Esophagus (tissue), 2 donors: ENCODE measurements around the gene RIPPLY3. TPM values are rescaled to one million over a fixed set of nuclear protein-coding genes. Genes with fewer than 3 reads are reported as not detected.

Experiments
- H3K27ac ChIP-seq, 2 donors: one replicate each; pipeline ENCODE4 v1.5.1; 2013; ENCODE audit warnings: low read depth in 2 of 2, mild to moderate bottlenecking in 2 of 2, inconsistent platforms in 1 of 2, low read length in 1 of 2, moderate library complexity in 1 of 2
- H3K27me3 ChIP-seq, 2 donors: one replicate each; pipeline ENCODE4 v1.6.1; 2013; ENCODE audit warnings: low read length in 2 of 2, control low read depth in 1 of 2, mild to moderate bottlenecking in 1 of 2; ENCODE audit not compliant: insufficient read depth in 2 of 2, control insufficient read depth in 1 of 2
- H3K36me3 ChIP-seq, 2 donors: one replicate each; pipeline ENCODE4 v1.6.1; 2013; ENCODE audit warnings: low read length in 1 of 2; ENCODE audit not compliant: control insufficient read depth in 2 of 2, insufficient read depth in 2 of 2
- H3K4me1 ChIP-seq, 2 donors: one replicate each; pipeline ENCODE4 v1.6.1; 2013; ENCODE audit warnings: low read length in 1 of 2; ENCODE audit not compliant: control insufficient read depth in 2 of 2, insufficient read depth in 2 of 2
- H3K4me3 ChIP-seq, 2 donors: one replicate each; pipeline ENCODE4 v1.5.1; 2013; ENCODE audit warnings: low read length in 2 of 2, mild to moderate bottlenecking in 2 of 2, low read depth in 1 of 2, moderate library complexity in 1 of 2
- H3K9me3 ChIP-seq, 2 donors: one replicate each; pipeline ENCODE4 v1.6.1; 2013; ENCODE audit warnings: mild to moderate bottlenecking in 2 of 2, low read depth in 1 of 2, low read length in 1 of 2, moderate library complexity in 1 of 2; ENCODE audit not compliant: control insufficient read depth in 2 of 2, insufficient read depth in 1 of 2
- WGBS, 2 donors: extraction: QIAGEN DNeasy Blood & Tissue Kit; methylation state at CpG; one replicate each; pipeline ENCODE4 v1.1.7; 2013; 5-methylcytosine and 5-hydroxymethylcytosine counted together
- polyA plus RNA-seq, 2 donors: library from polyadenylated mRNA; stranded (reverse); fragments of 200-250 nt; gene quantifications; one replicate each; pipeline ENCODE4 v1.2.3, GENCODE V29; 2013
- donor health status: healthy with polysubstance abuse.
- donor health status: Bipolar disorder and iron deficiency.

The RIPPLY3 gene
- polyA plus RNA-seq, 2 donors, result 0.49 to 1.0 TPM

DNA sequence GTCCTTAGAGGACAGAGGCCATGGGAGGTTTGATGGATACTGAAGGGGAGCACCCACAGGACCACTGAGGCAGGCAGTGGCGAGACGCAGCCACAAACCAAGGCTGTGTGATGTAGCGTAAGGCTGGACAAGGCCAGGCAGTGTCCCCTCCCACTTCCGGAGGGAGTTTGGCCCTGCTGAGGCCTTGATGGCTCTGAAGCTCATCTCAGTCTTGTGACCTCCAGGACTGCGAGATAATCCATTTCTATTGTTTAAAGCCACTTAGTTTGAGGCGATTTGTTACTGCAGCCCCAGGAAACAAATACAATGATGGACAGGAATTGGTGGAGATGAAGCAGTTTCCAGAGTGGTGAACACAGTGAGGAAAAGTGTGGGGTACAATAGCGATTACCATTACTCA, 51.1 kb downstream of the RIPPLY3 start:
- Histone ChIP-seq H3K27me3 (no peaks in the 10 kb centered on the region), H3K4me3 (no peak overlapping the region), H3K9me3 (no peaks in the 10 kb centered on the region), H3K27ac (no peak overlapping the region), H3K36me3 (no peaks in the 10 kb centered on the region), H3K4me1 (no peaks in the 10 kb centered on the region)
- WGBS, 2 donors, result 94 to 95% methylated on average over 7 of the region's 7 CpGs

DNA sequence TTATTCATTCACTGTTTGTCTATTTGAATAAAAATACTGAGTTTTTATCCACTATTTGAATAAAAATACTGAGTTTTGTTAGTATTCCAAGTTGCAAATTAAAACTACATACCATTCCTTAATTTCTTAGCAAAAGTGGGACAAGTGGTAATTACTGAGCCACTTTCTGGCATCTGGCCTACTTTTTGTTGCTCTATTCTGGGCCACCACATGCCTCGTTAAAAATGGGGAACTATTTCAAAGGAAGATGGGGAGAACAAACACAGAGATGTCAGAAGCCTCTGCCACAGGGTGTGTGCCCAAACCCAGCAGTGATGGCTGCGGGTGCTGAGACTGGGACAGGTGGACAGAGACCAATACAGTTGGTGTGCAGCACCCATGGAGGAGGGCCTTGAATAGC, 51.8 kb downstream of the RIPPLY3 start:
- no peaks in the 10 kb centered on the region for H3K4me1 ChIP-seq
- no peak overlapping the region for H3K4me3 ChIP-seq
- no peaks in the 10 kb centered on the region for H3K27me3 ChIP-seq
- no peaks in the 10 kb centered on the region for H3K36me3 ChIP-seq
- no peaks in the 10 kb centered on the region for H3K9me3 ChIP-seq
- 60 to 67% methylated on average over 2 of the region's 2 CpGs for WGBS, 2 donors
- no peak overlapping the region for H3K27ac ChIP-seq

DNA sequence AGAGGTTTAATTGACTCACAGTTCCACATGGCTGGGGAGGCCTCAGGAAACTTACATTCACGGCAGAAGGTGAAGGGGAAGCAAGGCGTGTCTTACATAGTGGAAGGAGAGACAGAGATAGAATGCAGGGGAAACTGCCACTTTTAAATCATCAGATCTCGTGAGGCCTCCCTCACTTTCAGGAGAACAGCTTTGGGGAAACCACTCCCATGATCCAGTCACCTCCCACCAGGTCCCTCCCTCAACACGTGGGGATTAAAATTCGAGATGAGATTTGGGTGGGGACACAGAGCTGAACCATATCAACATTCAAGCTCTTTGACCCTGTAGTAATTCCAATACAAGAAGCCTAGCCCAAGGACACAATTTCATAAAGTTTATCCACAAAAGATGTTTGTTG, 52.7 kb downstream of the RIPPLY3 start:
- Histone ChIP-seq H3K36me3 (no peaks in the 10 kb centered on the region), H3K4me3 (no peak overlapping the region), H3K27me3 (no peaks in the 10 kb centered on the region), H3K4me1 (no peaks in the 10 kb centered on the region), H3K9me3 (no peaks in the 10 kb centered on the region), H3K27ac (no peak overlapping the region)
- 68 to 69% methylated on average over 5 of the region's 5 CpGs for WGBS, 2 donors

DNA sequence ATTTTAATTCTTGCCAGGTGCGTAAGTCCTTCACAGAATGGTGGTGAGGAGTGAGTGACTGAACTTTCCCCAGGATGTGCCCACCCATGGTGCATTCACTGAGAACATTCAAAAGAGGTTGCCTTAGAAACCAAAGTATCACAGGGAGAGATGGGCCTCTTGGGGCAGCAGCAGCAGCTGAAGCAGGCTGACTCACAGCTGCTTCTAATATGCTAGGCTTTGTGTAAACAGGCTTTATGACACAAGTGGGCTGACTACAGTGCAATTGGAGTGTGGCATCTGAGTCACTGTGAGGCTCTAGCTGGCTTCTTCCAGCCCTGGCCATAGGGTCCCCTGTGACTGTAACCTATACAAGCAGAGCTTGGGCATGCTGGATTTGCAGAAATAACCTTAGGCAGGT, 53.8 kb downstream of the RIPPLY3 start:
- no peaks in the 10 kb centered on the region for H3K36me3 ChIP-seq
- no peaks in the 10 kb centered on the region for H3K9me3 ChIP-seq
- H3K4me1 ChIP-seq, result no peaks in the 10 kb centered on the region
- no peak overlapping the region for H3K27ac ChIP-seq
- 77 to 92% methylated on average over 1 of the region's 1 CpG for WGBS, 2 donors
- no peaks in the 10 kb centered on the region for H3K27me3 ChIP-seq
- H3K4me3 ChIP-seq, result no peak overlapping the region

- Histone ChIP-seq H3K4me1 (no peaks in the 10 kb centered on the region), H3K36me3 (no peaks in the 10 kb centered on the region), H3K4me3 (no peak overlapping the region), H3K9me3 (no peaks in the 10 kb centered on the region), H3K27me3 (no peaks in the 10 kb centered on the region), H3K27ac (no peak overlapping the region)
- WGBS, 2 donors, result 80 to 81% methylated on average over 7 of the region's 7 CpGs
Measured at GRCh38 chr21:37061926-37062592, 55.6 kb downstream of the RIPPLY3 start.

DNA sequence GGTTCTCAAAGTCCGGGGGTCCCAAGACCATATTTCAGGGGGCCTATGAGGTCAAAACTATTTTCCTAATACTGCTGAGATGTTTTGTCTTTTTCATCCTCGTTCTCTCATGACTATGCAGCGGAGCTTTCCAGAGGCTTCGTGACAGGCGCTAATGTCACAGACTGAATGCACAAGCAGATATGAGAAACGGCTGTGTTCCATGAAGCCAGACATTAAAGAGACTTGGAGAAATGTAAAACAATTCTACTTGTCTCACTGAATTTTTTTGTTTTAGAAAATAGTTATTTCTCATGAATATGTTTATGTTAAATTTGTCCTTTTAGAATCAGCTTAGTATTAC, 56.1 kb downstream of the RIPPLY3 start:
- H3K9me3 ChIP-seq, result no peaks in the 10 kb centered on the region
- H3K27me3 ChIP-seq, result no peaks in the 10 kb centered on the region
- H3K36me3 ChIP-seq, result no peaks in the 10 kb centered on the region
- no peak overlapping the region for H3K4me3 ChIP-seq
- 88 to 89% methylated on average over 6 of the region's 6 CpGs for WGBS, 2 donors
- no peak overlapping the region for H3K27ac ChIP-seq
- no peaks in the 10 kb centered on the region for H3K4me1 ChIP-seq

DNA sequence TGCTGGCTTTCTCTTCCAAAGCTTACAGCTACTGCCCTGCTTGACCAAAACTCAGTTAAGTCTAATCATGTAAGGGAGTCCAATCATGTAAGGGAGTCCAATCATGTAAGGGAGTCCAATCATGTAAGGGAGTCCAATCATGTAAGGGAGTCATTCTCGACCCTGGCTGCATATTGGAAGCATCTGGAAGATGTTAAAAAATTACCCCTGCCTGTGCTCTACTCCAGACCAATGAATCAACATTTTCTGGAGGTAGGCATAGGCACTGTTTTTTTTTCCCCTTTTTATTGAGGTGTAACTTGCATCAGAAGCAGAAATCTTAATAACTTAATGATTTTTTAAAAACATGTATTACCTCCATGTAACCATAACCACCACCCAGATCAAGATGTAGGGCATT, 56.9 kb downstream of the RIPPLY3 start:
- WGBS, 2 donors, result 78 to 85% methylated on average over 1 of the region's 1 CpG
- Histone ChIP-seq H3K9me3 (no peaks in the 10 kb centered on the region), H3K4me1 (no peaks in the 10 kb centered on the region), H3K36me3 (no peaks in the 10 kb centered on the region), H3K27ac (no peak overlapping the region), H3K4me3 (no peak overlapping the region), H3K27me3 (no peaks in the 10 kb centered on the region)

DNA sequence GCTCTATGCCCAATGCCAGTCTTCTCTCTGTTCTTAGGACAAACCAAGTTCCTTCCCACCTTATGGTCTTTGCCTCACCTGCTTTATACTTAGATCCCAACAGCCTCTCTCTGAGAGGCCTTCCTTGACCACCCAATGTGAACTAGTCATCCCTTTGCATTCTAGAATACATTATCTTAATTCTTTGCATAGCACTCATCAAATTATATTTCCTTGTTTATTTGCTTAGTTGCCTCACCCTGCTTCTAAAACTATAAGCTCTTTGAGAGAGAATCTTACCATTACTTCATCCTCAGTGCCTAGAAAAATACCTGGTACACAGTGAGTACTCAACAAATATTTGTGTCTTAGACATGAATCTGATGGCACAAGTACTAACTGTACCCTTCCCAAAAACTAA, 58.3 kb downstream of the RIPPLY3 start:
- no peak overlapping the region for H3K4me3 ChIP-seq
- H3K4me1 ChIP-seq, result no peaks in the 10 kb centered on the region
- H3K36me3 ChIP-seq, result no peaks in the 10 kb centered on the region
- no peaks in the 10 kb centered on the region for H3K27me3 ChIP-seq
- no peaks in the 10 kb centered on the region for H3K9me3 ChIP-seq
- H3K27ac ChIP-seq, result no peak overlapping the region

GRCh38 chr21:37065561-37066177, 59.2 kb downstream of the RIPPLY3 start:
- Histone ChIP-seq H3K4me1 (no peaks in the 10 kb centered on the region), H3K36me3 (no peaks in the 10 kb centered on the region), H3K27me3 (no peaks in the 10 kb centered on the region), H3K27ac (no peak overlapping the region), H3K4me3 (no peak overlapping the region), H3K9me3 (no peaks in the 10 kb centered on the region)
- WGBS, 2 donors, result 95 to 96% methylated on average over 9 of the region's 9 CpGs
